Germinal center (tissue), 1 donor: ENCODE results near the gene ACSBG1.

Experiments used
- DNase-seq: peaks from one replicate; pipeline ENCODE4 v3.0.0; 2012; ENCODE audit warnings: mixed read lengths, low spot score

ACSBG1 gene

DNA sequence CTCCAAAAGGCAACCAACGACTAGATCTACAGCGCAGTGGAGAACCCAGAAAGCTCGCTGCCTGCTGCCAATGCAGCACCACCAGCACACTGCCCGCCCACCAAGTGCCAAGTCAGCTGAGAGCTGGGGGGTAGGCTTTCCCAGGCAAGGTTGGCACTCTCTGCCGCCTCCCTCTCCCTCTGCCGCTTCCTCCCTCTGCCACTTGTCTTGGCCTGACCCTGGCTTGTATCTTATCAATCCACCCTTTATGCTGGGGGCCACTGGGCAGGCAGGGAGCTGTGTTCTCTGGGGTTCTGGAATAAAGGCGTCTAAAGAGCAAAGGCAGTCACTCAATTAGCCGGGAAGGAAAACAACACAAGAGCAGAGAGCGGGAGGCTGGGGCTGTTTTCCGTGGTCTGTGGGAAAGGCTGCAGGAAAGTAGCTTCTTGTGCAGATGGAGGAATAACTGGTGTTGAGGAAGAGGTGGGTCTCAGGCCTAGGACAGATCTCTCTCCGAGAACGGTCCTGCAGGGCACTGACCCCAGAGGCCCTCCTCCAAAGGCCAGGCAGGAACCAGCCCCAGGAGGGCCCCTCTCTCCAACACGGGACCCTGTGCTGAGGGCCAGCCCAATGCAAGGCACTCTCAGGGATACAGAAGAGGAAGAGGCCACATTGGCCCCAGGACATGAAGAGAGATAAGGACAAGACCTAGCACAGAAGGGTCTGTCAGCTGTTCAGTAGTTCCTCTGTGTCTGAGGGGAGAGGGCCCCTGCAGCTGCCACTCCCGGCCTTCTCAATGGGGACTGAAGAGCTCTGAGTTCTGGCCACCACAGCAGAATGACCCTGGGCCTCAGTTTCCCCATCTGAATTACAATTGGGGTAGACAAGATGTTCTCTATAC lies 30.8 kb downstream of the ACSBG1 start:
- DNase-seq = no peak

DNA sequence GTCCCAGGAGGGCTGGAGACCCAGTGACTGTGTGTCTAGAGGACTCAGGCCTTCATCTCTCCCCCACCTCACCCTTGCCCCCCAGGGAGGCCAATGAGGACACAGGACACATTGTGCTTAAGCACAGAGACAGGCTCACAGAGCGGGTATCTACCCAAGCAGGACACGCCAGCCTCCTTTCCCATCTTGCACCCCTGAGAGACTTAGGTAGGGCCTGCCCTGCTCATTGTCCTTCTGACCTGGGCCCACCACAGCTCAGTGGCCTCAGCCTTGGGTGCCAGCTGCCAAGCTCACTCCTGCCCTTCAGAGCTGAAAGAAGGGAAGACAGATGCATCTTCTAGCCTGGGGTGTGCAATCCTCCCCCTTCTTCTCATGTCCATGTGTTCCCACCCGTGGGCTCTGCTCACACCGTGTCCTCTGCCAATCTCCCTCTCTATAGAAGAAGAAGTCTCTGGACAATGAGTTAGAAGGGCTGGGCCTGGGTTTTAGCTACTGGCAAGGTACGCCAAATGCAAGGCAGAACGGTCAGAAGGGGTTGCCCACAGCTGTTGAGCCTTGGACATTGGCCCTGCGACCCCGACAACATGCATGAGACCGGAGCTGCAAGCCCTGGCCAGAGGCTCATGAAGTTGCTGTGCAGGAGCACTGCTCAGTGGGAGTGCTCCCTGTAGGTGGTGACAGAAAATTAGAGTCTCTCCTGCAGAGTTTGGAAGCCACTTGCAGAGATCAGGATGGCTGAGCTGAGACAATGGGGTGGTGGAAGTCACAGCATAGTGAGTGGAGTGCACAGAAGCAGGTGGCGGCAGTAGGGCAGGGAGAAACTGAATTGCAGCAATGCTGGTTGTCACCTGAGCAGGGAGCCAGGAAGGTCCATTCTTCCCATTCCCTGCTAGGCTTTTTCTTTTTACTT lies 32.8 kb downstream of the ACSBG1 start:
- no peak for DNase-seq

DNA sequence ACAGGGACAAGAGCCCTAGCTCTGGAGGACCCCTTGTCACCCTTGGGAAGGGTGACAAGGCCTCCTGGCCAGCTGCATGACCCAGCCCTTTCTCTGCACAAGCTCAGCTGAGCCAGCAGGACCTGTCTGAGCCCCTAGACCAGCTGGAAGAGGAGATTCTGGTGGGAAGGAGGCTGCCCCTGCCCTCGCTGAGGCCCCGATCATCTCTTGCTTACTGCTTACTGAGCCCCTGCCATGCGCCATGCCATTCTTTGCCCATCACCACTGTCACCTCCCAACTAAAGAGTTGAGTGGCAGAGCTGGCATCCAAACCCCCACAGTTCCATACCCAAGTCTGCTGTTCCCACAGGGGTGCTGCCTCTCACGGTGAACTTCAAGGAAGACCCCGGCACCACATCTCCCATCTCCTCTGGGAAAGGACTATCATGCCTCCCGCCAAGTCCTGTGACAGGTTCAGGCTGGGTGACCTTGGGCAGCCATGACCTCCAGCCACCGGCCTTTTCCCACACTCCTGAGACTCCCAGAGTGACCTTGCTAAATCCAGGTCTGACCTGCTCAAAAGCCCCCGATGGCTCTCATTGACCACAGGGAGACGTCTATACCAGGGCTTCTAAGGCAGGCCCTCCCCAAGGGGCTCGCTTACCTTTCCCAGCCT lies 34.0 kb downstream of the ACSBG1 start:
- DNase-seq = no peak

DNA sequence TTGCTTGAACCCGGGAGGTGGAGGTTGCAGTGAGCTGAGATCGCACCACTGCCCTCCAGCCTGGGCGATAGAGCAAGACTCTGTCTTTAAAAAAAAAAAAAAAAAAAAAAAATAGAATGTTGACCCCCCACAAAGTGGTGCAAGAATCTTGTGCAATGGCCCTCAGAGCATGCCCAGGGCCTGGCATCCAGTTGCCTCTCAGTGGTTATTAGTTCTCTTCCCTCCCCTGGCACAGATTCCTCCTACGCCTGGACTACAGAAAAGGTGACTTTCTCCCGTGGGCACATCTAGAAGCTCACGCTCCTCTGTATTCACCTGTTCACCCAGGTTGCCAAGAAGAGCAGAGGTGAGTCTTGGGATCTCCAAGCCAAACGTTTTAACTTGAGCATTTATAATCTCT lies 36.7 kb downstream of the ACSBG1 start:
- DNase-seq = no peak

DNA sequence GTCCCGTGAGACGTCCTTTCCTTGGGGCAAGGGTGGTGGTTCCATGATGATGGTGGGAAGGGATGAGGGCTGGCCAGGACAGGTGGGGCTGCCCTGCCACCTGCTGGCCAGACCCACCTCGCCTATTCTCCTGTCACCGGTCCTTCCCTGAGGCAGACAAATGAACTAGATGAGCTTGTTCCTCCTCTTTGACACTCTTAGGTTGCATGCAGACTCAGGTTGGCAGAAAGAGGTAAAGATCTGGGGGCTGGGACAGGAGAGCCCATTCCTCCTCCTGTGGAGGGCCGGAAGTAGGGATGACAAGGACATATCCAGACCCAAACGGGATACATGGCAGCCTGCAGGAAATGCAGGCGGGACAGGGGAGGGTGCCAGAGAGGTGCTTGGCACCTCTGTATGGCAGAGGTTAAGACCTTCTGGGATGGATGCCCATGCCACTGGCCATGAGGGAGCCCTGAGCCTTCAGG lies 38.6 kb downstream of the ACSBG1 start:
- DNase-seq = peak; percentile 72

DNA sequence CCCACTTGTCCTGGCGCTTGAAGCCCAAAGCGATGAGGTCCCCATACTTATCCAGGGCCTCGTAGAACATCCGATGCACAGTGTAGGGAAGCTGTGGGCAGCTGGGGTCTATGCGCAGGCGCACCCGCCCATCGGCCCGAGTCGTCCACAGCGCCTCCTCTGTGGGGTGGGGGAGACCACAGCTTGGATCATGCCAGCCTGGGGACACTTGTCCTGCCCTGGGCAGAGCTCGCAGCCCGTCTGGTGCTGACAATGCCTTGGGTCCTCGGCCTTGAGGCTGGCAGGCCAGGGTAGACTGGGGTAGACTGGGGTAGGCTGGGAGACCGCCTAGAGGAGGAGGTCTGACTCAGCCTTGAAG lies 39.8 kb downstream of the ACSBG1 start:
- DNase-seq = no peak

DNA sequence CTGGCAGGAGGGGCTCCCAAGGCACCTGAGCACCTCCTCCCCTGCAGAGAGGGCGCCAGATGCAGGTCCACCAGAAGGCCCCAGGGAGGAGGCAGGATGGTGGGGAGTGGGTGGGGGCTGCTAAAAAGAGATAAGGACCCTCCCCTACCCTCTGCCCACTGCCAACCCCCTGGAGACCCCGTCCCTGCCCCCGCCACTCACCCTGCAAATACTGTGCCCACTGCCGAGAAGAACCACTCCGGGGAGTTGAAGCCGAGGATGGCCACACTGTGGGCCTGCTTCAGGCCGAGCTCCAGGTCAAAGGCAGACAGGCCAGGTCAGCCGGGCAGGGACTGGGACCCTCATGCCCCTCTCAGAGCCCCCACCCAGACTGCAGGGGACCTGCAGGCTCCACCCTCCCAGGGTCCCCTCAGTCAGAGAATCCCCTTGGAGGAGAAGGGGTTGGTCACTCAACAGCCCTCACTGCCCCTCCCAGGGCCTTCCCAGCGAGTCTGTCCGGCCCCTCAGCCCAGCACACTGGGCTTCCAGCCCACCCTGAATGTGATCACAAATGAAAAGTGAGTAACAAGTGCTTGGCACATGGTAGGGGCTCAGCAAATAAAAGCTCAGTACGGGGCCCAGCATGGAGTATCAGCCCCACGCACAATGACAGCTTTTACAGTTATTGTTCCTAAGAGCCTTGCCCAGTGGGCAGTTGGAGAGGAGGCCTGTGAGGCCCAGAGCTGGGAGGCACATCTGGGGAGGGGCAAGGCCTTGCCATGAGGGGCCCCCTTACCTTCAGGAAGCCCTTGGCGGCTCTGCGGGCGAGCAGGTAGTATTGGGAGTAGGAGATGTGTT lies 40.4 kb downstream of the ACSBG1 start:
- DNase-seq = no peak

DNA sequence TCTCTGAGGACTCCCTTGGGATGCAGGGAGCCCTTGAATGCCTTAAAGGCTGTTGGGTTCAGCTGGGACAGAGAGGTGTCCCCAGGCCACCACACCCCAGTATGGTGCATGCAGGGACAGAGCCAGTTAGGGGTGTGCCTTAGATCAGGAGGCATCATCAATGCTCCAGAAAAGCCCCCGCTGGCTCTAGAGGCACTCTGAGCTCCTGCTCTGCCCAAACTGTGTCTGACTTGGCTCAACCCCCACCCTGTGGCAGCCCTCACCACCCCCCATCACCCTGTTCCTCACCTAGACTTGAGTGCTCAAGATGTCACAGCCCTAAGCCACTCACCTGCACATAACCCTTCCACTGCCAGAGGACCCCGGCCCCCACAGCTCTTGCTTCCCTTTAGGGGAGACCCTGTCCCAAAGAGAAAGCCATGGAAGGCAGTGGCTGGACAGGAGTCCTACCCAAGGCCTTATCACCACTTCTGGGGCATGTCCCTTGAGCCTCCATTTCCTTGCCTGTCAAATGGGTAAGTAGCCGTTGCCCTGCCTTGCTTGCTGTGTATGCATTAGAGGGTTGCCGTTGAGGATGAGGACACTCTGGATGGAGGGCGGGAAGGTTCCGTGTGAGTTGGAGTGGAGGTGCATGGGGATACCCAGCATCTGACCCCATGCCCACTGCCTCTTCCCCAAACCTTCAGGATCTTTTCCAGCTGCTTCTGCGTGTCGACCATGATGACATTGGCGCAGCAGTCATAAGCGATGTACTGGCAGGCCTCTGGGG lies 41.4 kb downstream of the ACSBG1 start:
- no peak for DNase-seq

DNA sequence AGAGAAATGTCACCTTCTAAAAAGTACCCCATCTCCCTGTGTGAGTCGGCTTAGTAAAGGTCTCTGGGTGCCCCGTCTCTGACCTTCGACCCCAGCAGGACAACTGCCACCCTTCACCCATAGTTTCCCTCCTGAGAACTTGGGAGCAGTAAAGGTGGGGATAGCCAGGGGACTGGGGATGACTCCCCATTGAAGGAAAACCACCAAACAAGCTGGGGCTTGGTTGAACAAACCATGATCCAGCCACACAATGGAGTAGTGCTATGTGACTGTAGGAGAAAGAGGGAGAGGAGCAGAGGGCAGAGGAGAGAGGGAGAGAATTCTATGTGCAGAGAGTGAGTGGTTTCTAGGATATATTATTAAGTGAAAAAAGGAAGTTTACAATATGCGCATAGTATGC lies 51.5 kb downstream of the ACSBG1 start:
- no peak for DNase-seq

DNA sequence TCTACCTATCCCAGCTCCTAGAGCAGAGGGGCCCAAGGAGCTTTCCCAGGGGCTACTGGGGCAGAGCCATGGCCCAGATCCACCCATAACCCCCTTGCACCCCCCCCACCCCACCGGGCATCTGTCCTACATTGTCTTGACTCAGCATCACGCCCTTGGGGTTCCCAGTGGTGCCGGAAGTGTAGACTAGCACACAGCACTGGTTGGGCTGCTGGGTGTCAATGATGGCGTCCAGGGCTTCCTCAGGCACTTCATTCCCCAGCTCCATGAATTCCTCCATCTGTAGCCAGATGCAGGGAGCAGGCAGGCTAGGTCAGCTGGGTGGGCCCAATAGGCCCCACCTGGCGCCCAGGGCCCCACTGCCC lies 52.0 kb downstream of the ACSBG1 start:
- DNase-seq = no peak

DNA sequence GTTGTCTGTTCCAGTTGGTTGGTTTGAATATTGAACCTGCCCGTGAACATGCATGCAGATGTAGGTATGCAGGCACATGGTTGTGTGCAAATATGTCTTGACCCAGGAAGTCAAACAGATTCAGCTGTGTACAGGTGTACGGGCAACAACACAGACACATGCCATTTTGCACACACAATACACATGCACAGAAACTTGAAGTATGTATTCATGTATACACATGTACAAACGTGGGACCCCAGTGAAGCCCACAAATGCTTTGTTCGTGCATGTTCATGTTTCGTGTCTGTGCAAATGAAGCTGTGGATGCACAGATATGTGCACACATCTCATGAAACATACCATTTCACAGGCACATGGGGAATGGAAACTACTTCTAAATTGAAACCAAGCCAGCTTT lies 54.5 kb downstream of the ACSBG1 start:
- no peak for DNase-seq

DNA sequence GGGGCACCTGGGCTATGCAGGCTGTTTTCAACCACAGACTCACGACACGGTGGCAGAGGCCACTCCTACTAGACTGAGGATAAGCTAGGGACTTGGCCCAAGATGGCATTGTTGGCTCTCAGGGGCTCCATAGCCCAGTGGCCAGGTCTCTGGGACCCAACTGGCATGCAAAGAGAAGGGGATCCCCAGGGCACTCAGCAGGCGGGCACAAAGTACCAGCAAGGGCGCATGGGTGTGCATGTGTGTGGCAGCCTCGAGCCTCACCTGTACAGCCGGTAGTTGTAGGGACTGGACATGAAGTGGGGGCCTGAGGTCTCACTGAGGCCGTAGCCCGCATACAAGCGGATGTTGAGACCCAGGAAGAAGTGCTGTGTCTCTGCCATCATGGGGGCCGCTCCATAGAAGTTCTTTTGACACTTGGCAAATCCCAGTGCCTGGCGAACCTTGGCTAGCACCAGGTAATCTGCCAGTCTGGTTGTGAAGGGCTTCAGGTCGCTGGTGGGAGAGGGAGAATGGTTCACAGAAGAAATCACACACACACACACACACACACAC lies 55.0 kb downstream of the ACSBG1 start:
- no peak for DNase-seq

DNA sequence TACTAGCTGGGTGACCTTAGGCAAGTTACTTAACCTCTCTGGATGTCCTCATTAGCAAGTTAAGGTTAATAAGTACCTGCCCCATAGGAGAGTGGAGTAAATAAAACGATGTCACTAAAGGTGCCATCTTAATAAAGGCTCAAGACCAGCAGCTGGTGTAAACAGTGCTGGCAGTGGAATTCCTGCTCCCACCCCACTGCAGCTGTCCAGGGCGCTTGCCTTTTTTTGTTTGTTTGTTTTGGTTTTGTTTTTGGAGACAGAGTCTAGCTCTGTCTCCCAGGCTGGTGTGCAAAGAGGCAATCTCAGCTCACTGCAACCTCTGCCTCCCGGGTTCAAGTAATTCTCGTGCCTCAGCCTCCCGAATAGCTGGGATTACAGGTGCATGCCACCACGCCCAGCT lies 56.3 kb downstream of the ACSBG1 start:
- DNase-seq = no peak

DNA sequence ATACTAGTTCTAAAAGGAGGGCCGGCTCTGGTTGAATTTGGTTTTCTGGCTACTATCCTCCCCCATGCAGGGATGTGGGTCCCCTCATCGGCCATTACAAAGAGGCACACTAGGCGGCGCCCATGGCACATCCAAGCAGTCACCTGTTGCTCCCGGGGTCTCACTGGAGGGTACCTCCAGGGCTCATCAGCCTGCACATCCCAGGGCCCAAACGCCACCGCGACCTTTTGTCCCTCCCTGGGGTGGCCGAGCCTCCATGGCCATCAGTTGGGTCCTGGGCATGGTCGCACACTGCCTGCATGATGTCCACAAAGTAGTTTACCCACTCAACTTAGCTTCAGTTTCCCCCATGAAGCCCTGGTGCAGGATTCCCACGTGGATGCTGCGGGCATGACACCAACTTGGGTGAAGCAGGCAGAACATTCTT lies 56.9 kb downstream of the ACSBG1 start:
- DNase-seq = peak; percentile 52

DNA sequence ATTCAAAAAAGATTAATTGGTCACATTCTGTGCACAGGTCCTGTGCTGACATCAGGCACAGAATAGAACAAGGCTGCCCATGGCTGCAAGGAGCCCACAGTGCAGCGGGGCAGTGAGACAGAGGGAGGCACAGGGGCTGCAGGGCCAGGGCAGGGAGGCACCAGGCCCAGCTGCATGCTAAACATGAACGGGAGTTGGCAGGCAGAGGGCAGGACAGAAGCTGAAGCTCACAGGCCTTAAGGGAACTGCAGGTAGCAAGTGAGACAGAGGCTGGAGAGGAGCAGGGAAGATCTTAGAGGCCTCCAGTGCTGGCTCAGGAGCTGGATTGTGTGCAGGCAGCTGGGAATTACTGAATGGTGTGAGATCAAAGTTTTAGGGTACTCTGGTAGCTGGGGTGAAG lies 59.0 kb downstream of the ACSBG1 start:
- no peak for DNase-seq

DNA sequence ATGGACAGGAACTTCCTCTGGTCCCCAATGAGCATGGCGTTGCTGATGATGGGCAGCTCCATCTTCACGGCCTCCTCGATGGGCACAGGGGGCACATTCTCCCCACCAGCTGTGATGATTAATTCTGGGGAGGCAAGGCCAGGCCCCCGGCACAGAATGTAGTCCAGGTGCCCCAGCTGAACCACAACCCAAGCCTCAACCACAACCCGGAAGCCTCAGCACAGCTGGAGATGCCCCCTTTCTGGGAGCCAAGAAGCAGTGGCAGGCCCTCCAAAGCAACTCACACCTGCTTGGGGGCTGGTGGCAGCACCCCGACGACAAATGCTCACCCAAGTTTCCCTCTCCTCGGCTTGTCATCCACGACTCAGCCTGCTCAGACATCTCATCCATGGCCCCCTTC lies 60.0 kb downstream of the ACSBG1 start:
- no peak for DNase-seq

DNA sequence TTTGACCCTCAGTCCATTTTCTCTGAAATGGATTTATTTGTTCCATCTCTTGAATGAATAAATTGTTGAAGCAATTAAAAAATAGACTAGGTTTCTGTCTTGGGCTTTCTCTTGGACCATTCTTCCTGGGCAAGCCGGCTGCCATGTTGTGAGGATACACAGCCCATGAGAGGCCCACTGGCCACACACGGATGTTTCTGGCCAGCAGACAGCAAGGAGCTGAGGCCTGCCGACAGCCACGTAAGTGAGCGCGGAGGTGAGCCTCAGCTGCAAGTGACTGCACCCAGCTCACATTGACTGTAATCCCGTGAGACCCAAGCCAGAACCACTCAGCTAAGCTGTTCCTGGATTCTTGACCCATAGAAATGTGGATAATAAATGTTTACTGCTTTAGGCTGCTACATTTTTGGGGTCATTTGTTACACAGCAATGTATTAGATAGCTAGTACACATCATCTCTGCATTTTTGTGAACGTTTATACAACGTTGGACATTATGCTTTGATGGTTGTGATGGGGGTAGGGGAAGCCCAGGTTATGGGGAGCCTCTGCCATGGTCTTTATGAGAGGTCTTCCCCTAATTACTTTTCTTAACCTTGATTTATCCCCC lies 62.4 kb downstream of the ACSBG1 start:
- no peak for DNase-seq

DNA sequence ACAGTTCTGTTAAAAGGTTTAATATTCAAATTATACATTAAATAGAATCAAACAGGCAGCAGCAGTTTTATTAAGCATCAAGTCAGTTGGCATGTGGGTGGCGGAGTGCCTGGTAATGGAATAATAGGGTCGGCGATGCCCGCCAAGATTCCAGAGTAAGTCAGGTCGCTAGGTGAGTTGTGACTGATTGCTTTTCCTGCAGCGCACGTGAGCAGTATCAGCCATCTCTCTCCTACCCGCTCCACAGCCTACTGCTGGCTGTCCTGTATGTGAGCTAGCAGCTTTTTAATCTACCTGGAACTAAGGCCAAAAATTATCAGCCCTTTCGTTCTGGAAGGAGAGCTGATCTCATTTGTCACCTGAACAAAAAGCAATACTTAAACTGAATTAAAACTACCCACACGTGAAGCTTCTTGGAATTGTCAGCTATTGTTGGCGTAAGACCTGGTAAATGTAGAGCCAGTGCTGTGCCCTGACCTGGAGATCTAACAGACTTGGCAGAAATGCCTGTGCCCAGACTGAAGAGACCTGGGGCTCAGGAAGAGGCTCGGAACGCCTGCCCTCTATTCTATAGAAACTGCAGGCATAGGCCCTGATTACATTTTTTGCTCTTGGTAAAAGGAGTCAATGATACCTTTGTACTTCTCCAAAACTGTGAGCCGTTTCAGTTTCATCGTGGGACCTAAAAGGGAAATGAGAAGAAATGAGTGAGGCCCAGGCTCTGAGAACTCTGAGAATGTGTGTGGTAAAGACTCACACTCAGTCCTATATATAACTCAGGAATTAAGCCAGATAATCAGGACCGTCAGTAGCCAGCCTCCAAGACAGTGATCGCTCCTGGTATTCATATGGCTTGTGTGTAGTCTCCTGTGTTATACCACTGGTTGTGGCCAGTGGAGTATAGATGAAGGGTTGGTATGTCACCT lies 63.3 kb downstream of the ACSBG1 start:
- no peak for DNase-seq

DNA sequence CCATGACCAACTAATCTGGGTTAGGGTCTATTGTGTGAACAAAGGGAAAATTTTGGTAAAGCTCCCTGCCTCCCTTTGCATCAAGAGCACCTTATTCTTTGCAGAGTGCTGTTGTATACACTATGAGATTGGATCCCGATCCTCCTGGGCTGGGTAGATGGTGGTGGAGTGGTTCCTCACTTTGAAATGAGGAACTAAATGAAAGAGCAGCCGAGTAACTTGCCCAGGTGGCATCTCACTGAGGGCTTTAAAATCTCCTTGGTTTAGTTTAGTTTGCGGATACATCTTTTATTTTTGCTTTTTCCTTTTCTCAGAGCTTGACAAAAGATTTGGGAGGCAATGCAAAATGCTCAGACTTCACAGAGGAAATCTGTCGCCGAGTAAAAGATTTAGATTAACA lies 65.8 kb downstream of the ACSBG1 start:
- DNase-seq = no peak
